H1 (cell line): ENCODE data around the gene TPPP. TPM values are rescaled to one million over a fixed set of nuclear protein-coding genes. Genes with fewer than 3 reads are reported as not detected.

Experiments
- CTCF ChIA-PET: fragments of 300-600 bp; sonication (Branson Sonifier 250); formaldehyde crosslinking; loops from one replicate; lab custom pipeline; 2021; ENCODE audit not compliant: partially characterized antibody; lab: Charles Lee
- POLR2A ChIA-PET: fragments of 300-600 bp; sonication (Branson Sonifier 250); formaldehyde crosslinking; loops from one replicate; lab custom pipeline; 2021; ENCODE audit warnings: inconsistent platforms; ENCODE audit not compliant: partially characterized antibody; lab: Charles Lee
- DNase-seq, 2 experiments: peaks; one replicate each; pipeline versions ENCODE4 v3.0.0 to v3.0.0-alpha.2; 2010 to 2022; ENCODE audit warnings: low spot score in 2 of 2, low read depth in 1 of 2, mixed read lengths in 1 of 2
- FAIRE-seq: peaks from 2 replicates; lab custom pipeline; 2011; peaks lifted over from hg19 to GRCh38; lab: Jason Lieb, UNC
- H2AFZ ChIP-seq: 2 replicates; pipeline ENCODE4 v1.8.1; 2012; ENCODE audit warnings: low read length, inconsistent platforms
- H2AK5ac ChIP-seq: 2 replicates; pipeline ENCODE4 v1.6.1; 2013; ENCODE audit warnings: low read depth, low read length
- H2BK120ac ChIP-seq: replicated peaks from 2 replicates; pipeline ENCODE3; 2013; ENCODE audit warnings: low read depth, low read length, inconsistent platforms
- H2BK12ac ChIP-seq: 2 replicates; pipeline ENCODE4 v1.6.1; 2013; ENCODE audit warnings: low read depth, low read length
- H2BK15ac ChIP-seq: 2 replicates; pipeline ENCODE4 v1.6.1; 2013; ENCODE audit warnings: low read length
- H2BK20ac ChIP-seq: 2 replicates; pipeline ENCODE4 v1.6.1; 2013; ENCODE audit warnings: low read length
- H2BK5ac ChIP-seq: 2 replicates; pipeline ENCODE4 v1.6.1; 2013; ENCODE audit warnings: low read depth, low read length
- H3K14ac ChIP-seq: 2 replicates; pipeline ENCODE4 v1.6.1; 2013; ENCODE audit warnings: inconsistent platforms; ENCODE audit not compliant: insufficient read length
- H3K18ac ChIP-seq: 2 replicates; pipeline ENCODE4 v1.6.1; 2013; ENCODE audit warnings: low read length; ENCODE audit errors: extremely low read depth
- H3K23ac ChIP-seq: 2 replicates; pipeline ENCODE4 v1.6.1; 2013; ENCODE audit warnings: inconsistent platforms; ENCODE audit not compliant: insufficient read length
- H3K23me2 ChIP-seq: 2 replicates; pipeline ENCODE4 v1.6.1; 2013; ENCODE audit warnings: low read depth, low read length
- H3K27ac ChIP-seq: 2 replicates; pipeline ENCODE4 v1.6.1; 2011; ENCODE audit warnings: low read depth, low read length, inconsistent platforms
- H3K27me3 ChIP-seq, 4 experiments: replicated peaks in 1 of 4; 1 replicate in 1 of 4; 2 replicates in 3 of 4; pipeline versions ENCODE4 v1.6.1 to v1.8.1; 2011 to 2013; ENCODE audit warnings: low read length in 3 of 4, mild to moderate bottlenecking in 3 of 4, inconsistent platforms in 2 of 4, mixed read lengths in 2 of 4, moderate library complexity in 1 of 4; ENCODE audit not compliant: control insufficient read depth in 3 of 4, insufficient read depth in 3 of 4; ENCODE audit errors: extremely low read depth in 1 of 4
- H3K36me3 ChIP-seq, 4 experiments: 2 replicates each; pipeline versions ENCODE4 v1.6.1 to v1.8.1; 2011 to 2013; ENCODE audit warnings: mild to moderate bottlenecking in 4 of 4, low read length in 3 of 4, moderate library complexity in 2 of 4, control low read depth in 1 of 4, inconsistent platforms in 1 of 4; ENCODE audit not compliant: insufficient read depth in 4 of 4, control insufficient read depth in 2 of 4
- H3K4ac ChIP-seq: replicated peaks from 2 replicates; pipeline ENCODE3; 2013; ENCODE audit warnings: low read length, low read depth, mixed read lengths, inconsistent platforms; ENCODE audit not compliant: insufficient read length
- H3K4me1 ChIP-seq, 4 experiments: replicated peaks in 1 of 4; 1 replicate in 1 of 4; 2 replicates in 3 of 4; pipeline versions ENCODE4 v1.6.1 to v1.8.1; 2011 to 2013; ENCODE audit warnings: low read length in 3 of 4, inconsistent platforms in 2 of 4, mixed read lengths in 1 of 4; ENCODE audit not compliant: insufficient read depth in 4 of 4, control insufficient read depth in 3 of 4
- H3K4me2 ChIP-seq, 2 experiments: 2 replicates each; pipeline versions ENCODE4 v1.6.1 to v1.8.1; 2011 to 2013; ENCODE audit warnings: low read depth in 2 of 2, low read length in 2 of 2, control low read depth in 1 of 2, inconsistent platforms in 1 of 2, mild to moderate bottlenecking in 1 of 2; ENCODE audit not compliant: insufficient read depth in 1 of 2
- H3K4me3 ChIP-seq, 4 experiments: fragments of 200-600, 300-600 bp in 1 of 4; sonication (generic), shearing (Covaris generic), sonication (Bioruptor Twin) in 1 of 4; 2 replicates each; pipeline versions ENCODE4 v1.5.1 to v1.8.1; 2011 to 2016; ENCODE audit warnings: low read length in 4 of 4, low read depth in 3 of 4, control low read depth in 2 of 4, inconsistent platforms in 2 of 4, mild to moderate bottlenecking in 2 of 4, mixed read lengths in 1 of 4, moderate library complexity in 1 of 4; ENCODE audit not compliant: insufficient read depth in 2 of 4; ENCODE audit errors: extremely low read depth in 1 of 4
- H3K56ac ChIP-seq: replicated peaks from 2 replicates; pipeline ENCODE3; 2013; ENCODE audit warnings: low read depth, mild to moderate bottlenecking, mixed read lengths, low read length, inconsistent platforms; ENCODE audit not compliant: insufficient read length
- H3K79me1 ChIP-seq: 2 replicates; pipeline ENCODE4 v1.6.1; 2013; ENCODE audit warnings: low read depth, low read length, control low read depth
- H3K79me2 ChIP-seq, 2 experiments: 2 replicates each; pipeline versions ENCODE4 v1.6.1 to v1.8.1; 2012 to 2013; ENCODE audit warnings: low read length in 2 of 2, mild to moderate bottlenecking in 2 of 2, inconsistent platforms in 1 of 2; ENCODE audit not compliant: insufficient read depth in 2 of 2, control insufficient read depth in 1 of 2
- H3K9ac ChIP-seq, 4 experiments: replicated peaks in 1 of 4; 1 replicate in 1 of 4; 2 replicates in 3 of 4; pipeline versions ENCODE4 v1.6.1 to v1.8.1; 2011 to 2013; ENCODE audit warnings: low read depth in 3 of 4, low read length in 3 of 4, control low read depth in 2 of 4, mild to moderate bottlenecking in 2 of 4, moderate library complexity in 2 of 4, inconsistent platforms in 1 of 4; ENCODE audit errors: extremely low read depth in 1 of 4
- H3K9me3 ChIP-seq, 2 experiments: 2 replicates each; pipeline versions ENCODE4 v1.6.1 to v1.8.1; 2012 to 2013; ENCODE audit warnings: mild to moderate bottlenecking in 2 of 2, moderate library complexity in 2 of 2, control low read depth in 1 of 2, inconsistent platforms in 1 of 2, low read depth in 1 of 2, low read length in 1 of 2, mixed read lengths in 1 of 2; ENCODE audit not compliant: insufficient read depth in 2 of 2
- H4K20me1 ChIP-seq, 2 experiments: replicated peaks in 1 of 2; 2 replicates each; pipeline versions ENCODE3 to v1.8.1; 2011 to 2013; ENCODE audit warnings: inconsistent platforms in 2 of 2, low read length in 2 of 2, mild to moderate bottlenecking in 1 of 2; ENCODE audit not compliant: insufficient read depth in 2 of 2, control insufficient read depth in 1 of 2
- H4K5ac ChIP-seq: 2 replicates; pipeline ENCODE4 v1.6.1; 2013; ENCODE audit warnings: low read length, low read depth, mixed read lengths, inconsistent platforms; ENCODE audit not compliant: insufficient read length
- H4K8ac ChIP-seq: 2 replicates; pipeline ENCODE4 v1.8.0; 2013; ENCODE audit warnings: mild to moderate bottlenecking, moderate library complexity, low read length, inconsistent platforms; ENCODE audit not compliant: insufficient read depth; ENCODE audit errors: extremely low read depth
- H4K91ac ChIP-seq: replicated peaks from 2 replicates; pipeline ENCODE3; 2013; ENCODE audit warnings: low read length, mixed read lengths, inconsistent platforms; ENCODE audit not compliant: insufficient read length
- CEBPB ChIP-seq: IDR thresholded peaks from 2 replicates; pipeline ENCODE4 v1.6.1; 2012; ENCODE audit warnings: low read depth, low read length
- EZH2 ChIP-seq: fragments of 200-600 bp; sonication (generic); IDR thresholded peaks from 2 replicates; pipeline ENCODE4 v1.7.1; 2012; ENCODE audit warnings: low read depth, mild to moderate bottlenecking, moderate library complexity, low read length, inconsistent platforms; ENCODE audit not compliant: severe bottlenecking
- KDM4A ChIP-seq: IDR thresholded peaks from one replicate; pipeline ENCODE4 v1.7.1; 2012; ENCODE audit warnings: low read depth, mild to moderate bottlenecking, moderate library complexity, low read length, inconsistent platforms; ENCODE audit not compliant: severe bottlenecking
- KDM5A ChIP-seq: fragments of 200-600 bp; IDR thresholded peaks from 2 replicates; pipeline ENCODE4 v1.7.1; 2012; ENCODE audit warnings: mild to moderate bottlenecking, low read length, inconsistent platforms, mixed read lengths
- MAFK ChIP-seq: IDR thresholded peaks from 2 replicates; pipeline ENCODE4 v1.6.1; 2012; ENCODE audit warnings: low read depth, mild to moderate bottlenecking, improper control_type of control experiment, low read length
- PHF8 ChIP-seq: fragments of 200-600 bp; sonication (generic); conservative IDR thresholded peaks from 2 replicates; pipeline ENCODE4 v1.7.1; 2012; ENCODE audit warnings: low read depth, mild to moderate bottlenecking, inconsistent platforms, low read length, moderate library complexity
- POLR2A ChIP-seq, 2 experiments: IDR thresholded peaks; 1 replicate in 1 of 2; 2 replicates in 1 of 2; pipeline ENCODE4 v1.6.1; 2011; ENCODE audit warnings: low read depth in 2 of 2, low read length in 2 of 2, mild to moderate bottlenecking in 2 of 2; ENCODE audit errors: control extremely low read depth in 1 of 2
- RBBP5 ChIP-seq: IDR thresholded peaks from 2 replicates; pipeline ENCODE4 v1.7.1; 2012; ENCODE audit warnings: low read depth, mild to moderate bottlenecking, inconsistent platforms, low read length, moderate library complexity, borderline replicate concordance
- RXRA ChIP-seq: IDR thresholded peaks from 2 replicates; pipeline ENCODE4 v1.6.1; 2011; ENCODE audit warnings: low read depth, mild to moderate bottlenecking, low read length, moderate library complexity; ENCODE audit not compliant: insufficient read depth
- SAP30 ChIP-seq: fragments of 300-600 bp; sonication (generic); IDR thresholded peaks from 2 replicates; pipeline ENCODE4 v1.7.1; 2012; ENCODE audit warnings: low read length, moderate library complexity, mild to moderate bottlenecking, inconsistent platforms; ENCODE audit not compliant: insufficient read depth, insufficient replicate concordance
- SIN3A ChIP-seq, 2 experiments: IDR thresholded peaks in 1 of 2; conservative IDR thresholded peaks in 1 of 2; 2 replicates each; pipeline ENCODE4 v1.6.1; 2011 to 2012; ENCODE audit warnings: low read length in 2 of 2, improper control_type of control experiment in 1 of 2, low read depth in 1 of 2, mild to moderate bottlenecking in 1 of 2
- WGBS, 2 experiments: shearing (Covaris generic) in 1 of 2; methylation state at CpG; one replicate each; pipeline versions ENCODE4 v1.1.6 to v1.1.7; 2013 to 2015; ENCODE audit warnings: low lambda C conversion rate in 2 of 2, mixed read lengths in 2 of 2, inconsistent platforms in 1 of 2, low coverage in 1 of 2, missing lambda C conversion rate in 1 of 2; ENCODE audit not compliant: insufficient replicate concordance in 2 of 2, insufficient coverage in 1 of 2, insufficient read length in 1 of 2; ENCODE audit errors: extremely low coverage in 1 of 2, missing lambda C conversion rate in 1 of 2; 5-methylcytosine and 5-hydroxymethylcytosine counted together
- polyA plus RNA-seq, 7 experiments: library from polyadenylated mRNA; depleted of rRNA in 3 of 7; stranded (reverse) in 5 of 7; unstranded in 2 of 7; fragments of >200 nt in 5 of 7; fragments of 200-250 nt in 2 of 7; gene quantifications; 1 replicate in 5 of 7; 2 replicates in 1 of 7; 4 replicates in 1 of 7; pipeline versions ENCODE4 v1.2.1 to v1.2.3, GENCODE V29; 2011 to 2013; ENCODE audit warnings: missing spikeins in 2 of 7, mixed read lengths in 2 of 7
- total RNA-seq: library from RNA; stranded (reverse); fragmentation: NEBNext Ultra II Directional; extraction: Animal tissue kit (Norgen Biotek cat#: 25700); gene quantifications from 2 replicates; pipeline ENCODE4 v1.2.1, GENCODE V29; 2021

TPPP gene
- total and polyA plus RNA-seq, 2 of the 8 experiments (the other 6 are each of a cell fraction or from before 2014, with no cell fraction given): 0.36 to 0.93 TPM

GRCh38 chr5:638501-639252 lies 54.5 kb downstream of the TPPP start:
- H2BK120ac ChIP-seq: no peak overlapping the region
- no peak overlapping the region for H3K56ac ChIP-seq
- H3K4me3 ChIP-seq: no peak overlapping the region
- peaks cover 0 to 13% of the 10 kb centered on the region in 2 experiments for H4K20me1 ChIP-seq
- DNase-seq: peak in 1 of 2 experiments; percentile 38
- H3K79me1 ChIP-seq: no peaks in the 10 kb centered on the region
- ChIA-PET POLR2A (interaction anchor here (1.3 kb wide), 1 partner anchor 16 kb away, joined by 3 read pairs; no protein-coding TSS in a partner anchor), CTCF (interaction anchor here (0.9 to 1.6 kb wide), 2 partner anchors 18 to 47 kb away, joined by 3 to 4 read pairs; no protein-coding TSS in a partner anchor)
- no peak overlapping the region for H2AFZ ChIP-seq
- H2BK5ac ChIP-seq: no peak overlapping the region
- H3K14ac ChIP-seq: no peak overlapping the region
- H2BK12ac ChIP-seq: no peak overlapping the region
- no peaks in the 10 kb centered on the region for H3K9me3 ChIP-seq
- no peak for FAIRE-seq
- H3K36me3 ChIP-seq: peaks cover 20 to 47% (median 41%) of the 10 kb centered on the region in 4 experiments; a peak in 7 of 8 replicates
- H3K4me2 ChIP-seq: no peak overlapping the region
- H3K27me3 ChIP-seq: no peaks in the 10 kb centered on the region
- H4K5ac ChIP-seq: no peak overlapping the region
- H4K91ac ChIP-seq: no peak overlapping the region
- no peak overlapping the region for H3K23ac ChIP-seq
- no peak overlapping the region for H4K8ac ChIP-seq
- H3K27ac ChIP-seq: no peak overlapping the region
- H3K4ac ChIP-seq: no peak overlapping the region
- no peak overlapping the region for H2BK20ac ChIP-seq
- H3K9ac ChIP-seq: no peak overlapping the region
- H3K79me2 ChIP-seq: no peaks in the 10 kb centered on the region
- no peak overlapping the region for H2AK5ac ChIP-seq
- WGBS, 2 experiments: 92% methylated on average over 18 of the region's 29 CpGs; no CpG with 5 or more reads in 1 of the 2 experiments
- no peak overlapping the region for H2BK15ac ChIP-seq
- H3K18ac ChIP-seq: no peak overlapping the region
- no peaks in the 10 kb centered on the region for H3K4me1 ChIP-seq
- TF ChIP-seq CEBPB (no peak), RBBP5 (no peak), PHF8 (no peak), POLR2A (IDR thresholded peaks at IDR 0.05; ENCODE audit: control extremely low read depth in 1 of 2, low read depth in 2 of 2, low read length in 2 of 2) (no peak), KDM5A (no peak), RXRA (no peak), SIN3A (conservative IDR thresholded peaks at IDR 0.05 in 1 of 2, IDR thresholded peaks at IDR 0.05 in 1 of 2; ENCODE audit: low read depth in 1 of 2, low read length in 2 of 2) (no peak), SAP30 (no peak), MAFK (no peak), KDM4A (no peak), EZH2 (no peak)
- H3K23me2 ChIP-seq: no peaks in the 10 kb centered on the region
